Measurements from ENCODE around the gene HSD11B1. TPM values are rescaled to one million over a fixed set of nuclear protein-coding genes. Genes with fewer than 3 reads are reported as not detected.

HSD11B1 gene
- total and polyA plus RNA-seq, 2 donors (not counting 3 experiments of a cell fraction or from before 2014, with no cell fraction given): not detected

GRCh38 chr1:209659909-209660308, 44.7 kb upstream of the HSD11B1 start:
- H3K79me2 ChIP-seq (ENCODE audit: control insufficient read depth, insufficient read depth, low read length): no peaks in the 10 kb centered on the region
- TF ChIP-seq FOS (IDR thresholded peaks at IDR 0.05; ENCODE audit: borderline replicate concordance, insufficient read depth, low read length) (peak; percentile 46), JUN (IDR thresholded peaks at IDR 0.05; ENCODE audit: borderline replicate concordance, insufficient read depth, insufficient read length, low read depth) (no peak), EZH2 (IDR thresholded peaks at IDR 0.05; ENCODE audit: borderline replicate concordance, low read depth, low read length, severe bottlenecking) (no peak), GATA2 (IDR thresholded peaks at IDR 0.05; ENCODE audit: insufficient read depth, insufficient read length, low read depth, low read length) (peak; percentile 91), MAX (IDR thresholded peaks at IDR 0.05; ENCODE audit: insufficient read depth, insufficient read length) (no peak), MYC (IDR thresholded peaks at IDR 0.05; ENCODE audit: low read depth, low read length) (no peak), POLR2A (IDR thresholded peaks at IDR 0.05; ENCODE audit: low read depth, low read length) (no peak), POLR2AphosphoS5 (IDR thresholded peaks at IDR 0.05; ENCODE audit: insufficient read depth, low read depth, low read length) (peak; percentile 44)
- TF ChIP-seq, protein P1, sequence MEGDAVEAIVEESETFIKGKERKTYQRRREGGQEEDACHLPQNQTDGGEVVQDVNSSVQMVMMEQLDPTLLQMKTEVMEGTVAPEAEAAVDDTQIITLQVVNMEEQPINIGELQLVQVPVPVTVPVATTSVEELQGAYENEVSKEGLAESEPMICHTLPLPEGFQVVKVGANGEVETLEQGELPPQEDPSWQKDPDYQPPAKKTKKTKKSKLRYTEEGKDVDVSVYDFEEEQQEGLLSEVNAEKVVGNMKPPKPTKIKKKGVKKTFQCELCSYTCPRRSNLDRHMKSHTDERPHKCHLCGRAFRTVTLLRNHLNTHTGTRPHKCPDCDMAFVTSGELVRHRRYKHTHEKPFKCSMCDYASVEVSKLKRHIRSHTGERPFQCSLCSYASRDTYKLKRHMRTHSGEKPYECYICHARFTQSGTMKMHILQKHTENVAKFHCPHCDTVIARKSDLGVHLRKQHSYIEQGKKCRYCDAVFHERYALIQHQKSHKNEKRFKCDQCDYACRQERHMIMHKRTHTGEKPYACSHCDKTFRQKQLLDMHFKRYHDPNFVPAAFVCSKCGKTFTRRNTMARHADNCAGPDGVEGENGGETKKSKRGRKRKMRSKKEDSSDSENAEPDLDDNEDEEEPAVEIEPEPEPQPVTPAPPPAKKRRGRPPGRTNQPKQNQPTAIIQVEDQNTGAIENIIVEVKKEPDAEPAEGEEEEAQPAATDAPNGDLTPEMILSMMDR (IDR thresholded peaks at IDR 0.05; ENCODE audit: extremely low read depth in 1 of 2, insufficient read depth in 1 of 2, low read depth in 1 of 2, low read length in 2 of 2): no peak
- ChIA-PET CTCF (no interaction called here), POLR2A (no interaction called here)
- peaks cover 0 to 2% of the 10 kb centered on the region in 2 experiments for H3K27me3 ChIP-seq (ENCODE audit: control insufficient read depth in 2 of 2, insufficient read depth in 2 of 2, low read length in 2 of 2)
- H3K4me1 ChIP-seq (ENCODE audit: control insufficient read depth, extremely low read depth, insufficient read depth, low read length): peaks cover 10% of the 10 kb centered on the region
- peak overlapping the region; percentile 17 for H3K4me2 ChIP-seq (ENCODE audit: insufficient read depth, low read length)
- no peak overlapping the region for H2AFZ ChIP-seq (ENCODE audit: low read depth, low read length)
- FAIRE-seq (peak; percentile 85), DNase-seq (ENCODE audit: low read depth, low spot score) (peak; percentile 48)
- H3K9me1 ChIP-seq (replicated peaks; ENCODE audit: control insufficient read depth, extremely low read depth, insufficient read depth, low read length): no peaks in the 10 kb centered on the region
- H3K36me3 ChIP-seq (ENCODE audit: control insufficient read depth in 2 of 2, extremely low read depth in 1 of 2, insufficient read depth in 2 of 2, low read length in 2 of 2): no peaks in the 10 kb centered on the region
- no peak overlapping the region for H3K9ac ChIP-seq (replicated peaks; ENCODE audit: extremely low read depth, insufficient read depth, low read length)
- H3K27ac ChIP-seq (ENCODE audit: insufficient read depth, low read depth, low read length): no peak overlapping the region
- no peaks in the 10 kb centered on the region for H3K9me3 ChIP-seq (replicated peaks; ENCODE audit: control insufficient read depth, insufficient read depth, low read length)
- dilution Hi-C loops (cut with MboI; ENCODE audit: extremely low pct_ligation_motif_present, low sequenced_read_pairs): no loop called here
- intact Hi-C loops (cut with micrococcal nuclease): no loop called here
- no peak overlapping the region for H3K4me3 ChIP-seq (replicated peaks in 1 of 3; ENCODE audit: insufficient read depth in 1 of 3, low read depth in 1 of 3, low read length in 3 of 3)
- no TSS peak for BruUV-seq (replicated peaks)
- no peaks in the 10 kb centered on the region for H4K20me1 ChIP-seq (replicated peaks; ENCODE audit: control insufficient read depth, extremely low read depth, insufficient read depth, low read length)

All from endothelial cell of umbilical vein (primary cell).